Nephron (organoid): Measurements from ENCODE around the gene GTPBP4.

ENCODE experiments used
- H3K27ac Mint-ChIP-seq, 3 experiments: 2 replicates each; pipeline ENCODE4 v1.8.0; 2020; ENCODE audit warnings: mixed read lengths in 3 of 3, mild to moderate bottlenecking in 2 of 3, moderate library complexity in 1 of 3
- H3K27me3 Mint-ChIP-seq: 2 replicates; pipeline ENCODE4 v1.8.0; 2021; ENCODE audit warnings: low read depth, mild to moderate bottlenecking, moderate library complexity, mixed read lengths
- H3K36me3 Mint-ChIP-seq: 2 replicates; pipeline ENCODE4 v1.8.0; 2020; ENCODE audit warnings: low read depth, mixed read lengths
- H3K4me1 Mint-ChIP-seq: 2 replicates; pipeline ENCODE4 v1.8.0; 2020; ENCODE audit warnings: mixed read lengths
- H3K4me3 Mint-ChIP-seq, 3 experiments: 2 replicates each; pipeline ENCODE4 v1.8.0; 2020; ENCODE audit warnings: mild to moderate bottlenecking in 3 of 3, mixed read lengths in 3 of 3, moderate library complexity in 2 of 3
- H3K9me3 Mint-ChIP-seq: 2 replicates; pipeline ENCODE4 v1.8.0; 2020; ENCODE audit warnings: mixed read lengths
- TF ChIP-seq, protein P1 (sequence below), 3 experiments: fragments of 200-600 bp; sonication (generic); IDR thresholded peaks; one replicate each; pipeline ENCODE4 v1.5.0; 2021; ENCODE audit warnings: antibody characterized with exemption in 3 of 3; ENCODE audit not compliant: unreplicated experiment in 3 of 3

The GTPBP4 gene

DNA sequence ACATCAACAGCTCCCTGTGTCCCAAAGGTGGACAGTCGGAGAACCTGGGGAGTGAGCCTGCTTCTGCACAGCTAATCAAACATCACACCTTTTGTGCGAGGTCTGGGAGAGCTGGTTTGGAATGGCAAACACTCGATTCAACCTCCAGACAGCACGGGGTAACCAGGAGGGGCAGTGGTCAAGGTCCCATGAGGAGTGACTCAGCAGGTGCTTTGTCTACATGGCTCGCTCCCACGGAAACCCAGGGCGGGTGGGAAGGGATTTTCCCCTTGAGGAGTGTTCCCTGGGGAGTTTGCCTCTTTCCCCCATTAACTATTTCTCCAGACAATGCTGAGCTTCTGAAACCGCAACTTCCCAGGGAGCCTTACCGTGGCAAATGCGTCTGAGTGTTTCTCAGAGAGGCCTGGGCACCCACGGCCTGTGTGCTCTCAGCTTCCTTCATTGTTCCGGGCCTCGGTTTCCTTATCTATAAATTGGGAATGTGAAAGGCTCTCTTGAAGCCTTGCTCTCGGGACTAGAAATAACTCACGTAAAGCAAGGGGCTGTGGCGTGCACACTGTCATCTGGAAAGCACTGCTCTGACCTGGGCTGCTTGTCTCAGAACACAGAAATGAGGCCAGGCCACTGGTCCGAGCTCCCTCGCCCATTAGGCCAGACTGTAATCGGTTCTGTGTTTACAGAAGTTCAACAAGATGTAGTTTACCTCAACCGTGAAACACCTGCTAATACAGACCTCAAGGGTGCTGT lies 14.0 kb upstream of the GTPBP4 start:
- Mint-ChIP-seq H3K36me3 (peaks cover 20% of the 10 kb centered on the region), H3K4me1 (peaks cover 20% of the 10 kb centered on the region), H3K27me3 (peaks cover 3% of the 10 kb centered on the region), H3K9me3 (peaks cover 27% of the 10 kb centered on the region), H3K4me3 (no peak overlapping the region), H3K27ac (no peak overlapping the region)
- TF ChIP-seq, protein P1, sequence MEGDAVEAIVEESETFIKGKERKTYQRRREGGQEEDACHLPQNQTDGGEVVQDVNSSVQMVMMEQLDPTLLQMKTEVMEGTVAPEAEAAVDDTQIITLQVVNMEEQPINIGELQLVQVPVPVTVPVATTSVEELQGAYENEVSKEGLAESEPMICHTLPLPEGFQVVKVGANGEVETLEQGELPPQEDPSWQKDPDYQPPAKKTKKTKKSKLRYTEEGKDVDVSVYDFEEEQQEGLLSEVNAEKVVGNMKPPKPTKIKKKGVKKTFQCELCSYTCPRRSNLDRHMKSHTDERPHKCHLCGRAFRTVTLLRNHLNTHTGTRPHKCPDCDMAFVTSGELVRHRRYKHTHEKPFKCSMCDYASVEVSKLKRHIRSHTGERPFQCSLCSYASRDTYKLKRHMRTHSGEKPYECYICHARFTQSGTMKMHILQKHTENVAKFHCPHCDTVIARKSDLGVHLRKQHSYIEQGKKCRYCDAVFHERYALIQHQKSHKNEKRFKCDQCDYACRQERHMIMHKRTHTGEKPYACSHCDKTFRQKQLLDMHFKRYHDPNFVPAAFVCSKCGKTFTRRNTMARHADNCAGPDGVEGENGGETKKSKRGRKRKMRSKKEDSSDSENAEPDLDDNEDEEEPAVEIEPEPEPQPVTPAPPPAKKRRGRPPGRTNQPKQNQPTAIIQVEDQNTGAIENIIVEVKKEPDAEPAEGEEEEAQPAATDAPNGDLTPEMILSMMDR (IDR thresholded peaks at IDR 0.05; ENCODE audit: unreplicated experiment in 3 of 3) = no peak

DNA sequence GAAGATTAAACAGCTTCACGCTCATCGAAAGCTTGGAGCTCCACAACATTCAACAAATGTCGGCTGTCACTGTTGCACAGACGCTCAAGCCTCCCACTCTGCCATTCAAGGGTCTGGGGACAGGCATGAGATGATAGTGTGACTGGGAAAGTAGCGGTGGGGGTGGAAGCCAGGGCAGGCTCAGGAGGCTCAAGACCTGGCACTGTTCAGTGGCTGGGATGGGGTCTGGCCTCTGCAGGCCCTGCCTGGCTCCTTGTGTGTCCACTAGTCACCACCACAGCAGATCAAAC lies 13.5 kb upstream of the GTPBP4 start:
- Mint-ChIP-seq H3K27me3 (peaks cover 3% of the 10 kb centered on the region), H3K9me3 (peaks cover 32% of the 10 kb centered on the region), H3K36me3 (peaks cover 24% of the 10 kb centered on the region), H3K27ac (no peak overlapping the region), H3K4me1 (peaks cover 18% of the 10 kb centered on the region), H3K4me3 (no peak overlapping the region)
- TF ChIP-seq, protein P1 (IDR thresholded peaks at IDR 0.05; ENCODE audit: unreplicated experiment in 3 of 3) = no peak

DNA sequence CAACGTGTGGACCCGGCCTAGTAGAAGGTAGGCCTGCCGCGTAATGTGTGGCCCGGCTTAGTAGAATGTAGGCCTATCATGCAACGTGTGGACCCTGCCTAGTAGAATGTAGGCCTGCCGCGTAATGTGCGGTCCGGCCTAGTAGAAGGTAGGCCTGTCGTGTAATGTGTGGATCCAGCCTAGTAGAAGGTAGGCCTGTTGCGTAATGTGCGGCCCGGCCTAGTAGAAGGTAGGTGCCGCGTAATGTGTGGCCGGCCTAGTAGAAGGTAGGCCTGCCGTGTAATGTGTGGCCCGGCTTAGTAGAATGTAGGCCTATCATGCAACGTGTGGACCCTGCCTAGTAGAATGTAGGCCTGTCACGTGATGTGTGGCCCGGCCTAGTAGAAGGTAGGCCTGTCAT lies 11.9 kb upstream of the GTPBP4 start:
- H3K9me3 Mint-ChIP-seq = peaks cover 44% of the 10 kb centered on the region
- no peak overlapping the region for H3K4me3 Mint-ChIP-seq
- H3K27me3 Mint-ChIP-seq = peaks cover 3% of the 10 kb centered on the region
- no peak overlapping the region for H3K27ac Mint-ChIP-seq
- H3K4me1 Mint-ChIP-seq = peaks cover 4% of the 10 kb centered on the region
- TF ChIP-seq, protein P1 (IDR thresholded peaks at IDR 0.05; ENCODE audit: unreplicated experiment in 3 of 3) = no peak
- peaks cover 35% of the 10 kb centered on the region for H3K36me3 Mint-ChIP-seq

- TF ChIP-seq, protein P1 (IDR thresholded peaks at IDR 0.05; ENCODE audit: unreplicated experiment in 3 of 3) = no peak
- Mint-ChIP-seq H3K9me3 (peaks cover 46% of the 10 kb centered on the region), H3K27me3 (peaks cover 3% of the 10 kb centered on the region), H3K27ac (no peak overlapping the region), H3K36me3 (peaks cover 38% of the 10 kb centered on the region), H3K4me1 (no peaks in the 10 kb centered on the region), H3K4me3 (no peak overlapping the region)
Measured at GRCh38 chr10:978826-979421, 9.3 kb upstream of the GTPBP4 start.

DNA sequence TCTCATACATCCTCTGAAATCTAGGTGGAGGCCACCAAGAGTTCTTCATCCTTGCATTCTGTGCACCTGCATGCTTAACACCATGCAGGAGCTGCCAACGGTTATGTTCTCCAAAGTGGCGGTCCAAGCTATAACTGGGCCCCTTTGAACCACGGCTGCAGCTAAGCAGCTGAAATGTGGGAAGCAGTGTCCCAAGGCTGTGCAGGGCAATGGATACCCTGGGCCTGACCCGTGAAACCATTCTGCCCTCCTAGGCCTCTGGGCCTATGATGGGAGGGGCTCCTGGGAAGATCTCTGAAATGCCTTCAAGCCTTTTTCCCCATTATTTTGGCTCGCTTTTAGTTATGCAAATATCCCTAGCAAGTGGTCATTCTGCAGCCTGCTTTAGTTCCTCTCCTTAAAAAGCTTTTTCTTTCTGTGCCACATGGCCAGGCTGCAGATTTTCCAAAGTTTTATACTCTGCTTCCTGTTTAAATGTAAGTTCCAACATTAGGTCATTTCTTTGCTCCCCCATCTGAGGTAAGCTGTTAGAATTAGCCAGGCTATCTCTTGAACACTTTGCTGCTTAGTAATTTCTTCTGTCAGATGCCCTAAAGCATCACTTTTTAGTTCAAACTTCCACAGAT lies 7.7 kb upstream of the GTPBP4 start:
- TF ChIP-seq, protein P1 (IDR thresholded peaks at IDR 0.05; ENCODE audit: unreplicated experiment in 3 of 3) = no peak
- H3K4me1 Mint-ChIP-seq = no peaks in the 10 kb centered on the region
- H3K4me3 Mint-ChIP-seq = no peak overlapping the region
- H3K36me3 Mint-ChIP-seq = peaks cover 38% of the 10 kb centered on the region
- no peak overlapping the region for H3K27ac Mint-ChIP-seq
- H3K9me3 Mint-ChIP-seq = peaks cover 41% of the 10 kb centered on the region
- H3K27me3 Mint-ChIP-seq = peaks cover 3% of the 10 kb centered on the region
